PFSK-1 (cell line): ENCODE measurements around the gene ERBIN.

Experiments
- FOXP2 ChIP-seq: optimal IDR thresholded peaks from 2 replicates; pipeline ENCODE3; 2011; ENCODE audit warnings: borderline replicate concordance, control low read depth, inconsistent platforms; ENCODE audit not compliant: insufficient read depth; ENCODE audit errors: extremely low read length, extremely low read depth
- POLR2AphosphoS5 ChIP-seq: IDR thresholded peaks from 2 replicates; pipeline ENCODE4 v1.6.1; 2012; ENCODE audit warnings: low read depth, mild to moderate bottlenecking, control low read depth, low read length, moderate library complexity
- SIN3A ChIP-seq: IDR thresholded peaks from 2 replicates; pipeline ENCODE4 v1.6.1; 2012; ENCODE audit warnings: mild to moderate bottlenecking, low read length, moderate library complexity, borderline replicate concordance; ENCODE audit not compliant: insufficient read depth
- TAF1 ChIP-seq: IDR thresholded peaks from 2 replicates; pipeline ENCODE4 v1.6.1; 2012; ENCODE audit warnings: low read length, control low read depth, borderline replicate concordance; ENCODE audit not compliant: insufficient read depth
- TF ChIP-seq, protein P1 (sequence below), 2 experiments: IDR thresholded peaks; 2 replicates each; pipeline versions ENCODE4 v1.6.1 to v1.8.0; 2011 to 2012; ENCODE audit warnings: low read depth in 2 of 2, low read length in 2 of 2, control low read depth in 1 of 2, inconsistent platforms in 1 of 2, mild to moderate bottlenecking in 1 of 2, moderate library complexity in 1 of 2; ENCODE audit not compliant: insufficient read depth in 1 of 2

ERBIN gene

DNA sequence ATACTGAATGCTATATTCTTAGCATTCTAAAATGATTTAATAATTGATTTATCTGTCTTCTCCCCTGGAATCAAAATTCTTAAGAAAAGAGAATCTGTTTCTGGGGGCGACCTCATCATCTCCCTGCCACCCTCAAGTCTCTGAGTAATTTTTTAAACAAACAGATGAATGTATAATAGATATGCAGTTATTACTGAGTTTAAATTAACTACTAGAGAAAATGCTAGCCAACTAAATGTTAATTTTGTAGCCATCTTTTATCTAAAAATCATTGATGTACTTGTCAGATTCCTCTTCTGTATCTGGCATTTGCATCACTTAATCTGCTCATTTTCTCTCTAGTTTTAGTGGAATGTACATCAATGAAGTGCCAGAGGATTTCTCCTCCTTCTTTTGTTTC lies 87.5 kb downstream of the ERBIN start:
- no peak for TF ChIP-seq FOXP2
- TF ChIP-seq TAF1: no peak
- TF ChIP-seq POLR2AphosphoS5: no peak
- TF ChIP-seq, protein P1, sequence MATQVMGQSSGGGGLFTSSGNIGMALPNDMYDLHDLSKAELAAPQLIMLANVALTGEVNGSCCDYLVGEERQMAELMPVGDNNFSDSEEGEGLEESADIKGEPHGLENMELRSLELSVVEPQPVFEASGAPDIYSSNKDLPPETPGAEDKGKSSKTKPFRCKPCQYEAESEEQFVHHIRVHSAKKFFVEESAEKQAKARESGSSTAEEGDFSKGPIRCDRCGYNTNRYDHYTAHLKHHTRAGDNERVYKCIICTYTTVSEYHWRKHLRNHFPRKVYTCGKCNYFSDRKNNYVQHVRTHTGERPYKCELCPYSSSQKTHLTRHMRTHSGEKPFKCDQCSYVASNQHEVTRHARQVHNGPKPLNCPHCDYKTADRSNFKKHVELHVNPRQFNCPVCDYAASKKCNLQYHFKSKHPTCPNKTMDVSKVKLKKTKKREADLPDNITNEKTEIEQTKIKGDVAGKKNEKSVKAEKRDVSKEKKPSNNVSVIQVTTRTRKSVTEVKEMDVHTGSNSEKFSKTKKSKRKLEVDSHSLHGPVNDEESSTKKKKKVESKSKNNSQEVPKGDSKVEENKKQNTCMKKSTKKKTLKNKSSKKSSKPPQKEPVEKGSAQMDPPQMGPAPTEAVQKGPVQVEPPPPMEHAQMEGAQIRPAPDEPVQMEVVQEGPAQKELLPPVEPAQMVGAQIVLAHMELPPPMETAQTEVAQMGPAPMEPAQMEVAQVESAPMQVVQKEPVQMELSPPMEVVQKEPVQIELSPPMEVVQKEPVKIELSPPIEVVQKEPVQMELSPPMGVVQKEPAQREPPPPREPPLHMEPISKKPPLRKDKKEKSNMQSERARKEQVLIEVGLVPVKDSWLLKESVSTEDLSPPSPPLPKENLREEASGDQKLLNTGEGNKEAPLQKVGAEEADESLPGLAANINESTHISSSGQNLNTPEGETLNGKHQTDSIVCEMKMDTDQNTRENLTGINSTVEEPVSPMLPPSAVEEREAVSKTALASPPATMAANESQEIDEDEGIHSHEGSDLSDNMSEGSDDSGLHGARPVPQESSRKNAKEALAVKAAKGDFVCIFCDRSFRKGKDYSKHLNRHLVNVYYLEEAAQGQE (IDR thresholded peaks at IDR 0.05; ENCODE audit: insufficient read depth in 1 of 2, low read depth in 2 of 2, low read length in 2 of 2): no peak
- TF ChIP-seq SIN3A: no peak

- TF ChIP-seq, protein P1 (IDR thresholded peaks at IDR 0.05; ENCODE audit: insufficient read depth in 1 of 2, low read depth in 2 of 2, low read length in 2 of 2): no peak
- TF ChIP-seq FOXP2 (no peak), SIN3A (no peak), TAF1 (no peak), POLR2AphosphoS5 (no peak)
Observed at GRCh38 chr5:66015196-66015960, 89.0 kb downstream of the ERBIN start.

GRCh38 chr5:66021585-66021984 lies 95.2 kb downstream of the ERBIN start:
- TF ChIP-seq SIN3A (no peak), POLR2AphosphoS5 (no peak), FOXP2 (no peak), TAF1 (no peak)
- TF ChIP-seq, protein P1 (IDR thresholded peaks at IDR 0.05; ENCODE audit: insufficient read depth in 1 of 2, low read depth in 2 of 2, low read length in 2 of 2): no peak

- TF ChIP-seq, protein P1 (IDR thresholded peaks at IDR 0.05; ENCODE audit: insufficient read depth in 1 of 2, low read depth in 2 of 2, low read length in 2 of 2): no peak
- TF ChIP-seq SIN3A (no peak), TAF1 (no peak), POLR2AphosphoS5 (no peak), FOXP2 (no peak)
Observed at GRCh38 chr5:66039296-66039695, 112.9 kb downstream of the ERBIN start.
